K562 (cell line): ENCODE data around the gene ZCCHC24. TPM values are rescaled to one million over a fixed set of nuclear protein-coding genes. Genes with fewer than 3 reads are reported as not detected.
A peak's percentile ranks its signal among the peaks of the same experiment; 100 is the strongest.

Experiments
- CCNT2 ChIP-seq: IDR thresholded peaks from 2 replicates; pipeline ENCODE4 v1.6.1; 2011; ENCODE audit warnings: borderline replicate concordance, low read depth, mild to moderate bottlenecking, moderate library complexity, mixed read lengths, low read length; ENCODE audit not compliant: insufficient read length; ENCODE audit errors: extremely low read depth
- COPS2 ChIP-seq: fragments of 450-650 bp; conservative IDR thresholded peaks from 2 replicates; pipeline ENCODE4 v1.6.1; 2016; ENCODE audit warnings: mild to moderate bottlenecking, moderate library complexity
- MEF2A ChIP-seq: IDR thresholded peaks from 2 replicates; pipeline ENCODE4 v1.6.1; 2011; ENCODE audit warnings: low read depth, mild to moderate bottlenecking, low read length, moderate library complexity; ENCODE audit not compliant: control insufficient read depth
- PKNOX1 ChIP-seq: fragments of 450-650 bp; IDR thresholded peaks from 2 replicates; pipeline ENCODE4 v1.6.1; 2016
- POLR2H ChIP-seq: IDR thresholded peaks from 2 replicates; pipeline ENCODE4 v1.6.1; 2016; ENCODE audit warnings: missing genetic modification characterization, low read depth, mild to moderate bottlenecking, control low read depth, missing compliant biosample characterization, moderate library complexity
- RBM14 ChIP-seq: fragments of 200-400 bp; formaldehyde crosslinking; IDR thresholded peaks from 2 replicates; pipeline ENCODE4 v1.6.1; 2018; ENCODE audit warnings: low read depth, mild to moderate bottlenecking, low read length, moderate library complexity, borderline replicate concordance; ENCODE audit not compliant: insufficient read depth
- SETDB1 ChIP-seq: IDR thresholded peaks from one replicate; pipeline ENCODE4 v1.6.1; 2012; ENCODE audit warnings: low read length, control low read depth, inconsistent platforms
- SIN3A ChIP-seq, 2 experiments: fragments of 150-350 bp in 1 of 2; IDR thresholded peaks; 2 replicates each; pipeline ENCODE4 v1.6.1; 2011 to 2016; ENCODE audit warnings: borderline replicate concordance in 2 of 2, low read depth in 2 of 2, low read length in 2 of 2, mild to moderate bottlenecking in 2 of 2, moderate library complexity in 2 of 2; ENCODE audit not compliant: control insufficient read depth in 1 of 2
- TAF1 ChIP-seq: IDR thresholded peaks from 2 replicates; pipeline ENCODE4 v1.6.1; 2011; ENCODE audit warnings: mild to moderate bottlenecking, low read length, moderate library complexity; ENCODE audit not compliant: insufficient read depth, control insufficient read depth, severe bottlenecking; ENCODE audit errors: extremely low read depth
- ZNF778 ChIP-seq: fragments of 450-650 bp; formaldehyde crosslinking; IDR thresholded peaks from 2 replicates; pipeline ENCODE4 v1.4.0; 2020; ENCODE audit warnings: mild to moderate bottlenecking, moderate library complexity
- ZNF830 ChIP-seq: fragments of 250-450 bp; sonication (Bioruptor Pico); IDR thresholded peaks from 2 replicates; pipeline ENCODE4 v1.5.0; 2021; ENCODE audit warnings: mild to moderate bottlenecking
- polyA plus RNA-seq, 8 experiments: library from polyadenylated mRNA; depleted of rRNA in 4 of 8; stranded (reverse) in 5 of 8; unstranded in 3 of 8; fragments of >200 nt; fragmentation: Nextera tagmentation in 2 of 8; fragmentation: Illumina TruSeq in 1 of 8; extraction: Ambion mirVana in 2 of 8; extraction: Trizol in 1 of 8; gene quantifications; 2 replicates each; pipeline versions ENCODE4 v1.2.1 to v1.2.3, GENCODE V29; 2011 to 2014; ENCODE audit warnings: inconsistent platforms in 1 of 8, missing spikeins in 1 of 8
- total RNA-seq, 7 experiments: library from RNA; depleted of rRNA in 6 of 7; stranded (reverse); fragments of >200 nt in 6 of 7; fragmentation: Illumina TruSeq in 2 of 7; extraction: Trizol in 2 of 7; gene quantifications; 2 replicates each; pipeline versions ENCODE4 v1.2.1 to v1.2.3, GENCODE V29; 2011 to 2021; ENCODE audit warnings: low replicate concordance in 1 of 7
- TF ChIP-seq, protein P1 (sequence below): fragments of 250-450 bp; sonication (Bioruptor Pico); IDR thresholded peaks from 2 replicates; pipeline ENCODE4 v1.5.0; 2021; ENCODE audit warnings: mild to moderate bottlenecking, moderate library complexity
- TF ChIP-seq, protein P2 (sequence below), 2 experiments: fragments of 450-650 bp; formaldehyde crosslinking in 1 of 2; IDR thresholded peaks; 2 replicates each; pipeline versions ENCODE4 v1.4.0 to v1.6.1; 2014 to 2020; ENCODE audit warnings: mild to moderate bottlenecking in 2 of 2, borderline replicate concordance in 1 of 2, low read depth in 1 of 2

Gene ZCCHC24
- total and polyA plus RNA-seq, 9 of the 15 experiments (the other 6 are each of a cell fraction or from before 2014, with no cell fraction given): 0.84 to 11.0 (median 4.6) TPM

GRCh38 chr10:79347226-79347893 is 98.1 kb downstream of the ZCCHC24 start, which contains the start of gene PPIF (continued):
- TF ChIP-seq, protein P1, sequence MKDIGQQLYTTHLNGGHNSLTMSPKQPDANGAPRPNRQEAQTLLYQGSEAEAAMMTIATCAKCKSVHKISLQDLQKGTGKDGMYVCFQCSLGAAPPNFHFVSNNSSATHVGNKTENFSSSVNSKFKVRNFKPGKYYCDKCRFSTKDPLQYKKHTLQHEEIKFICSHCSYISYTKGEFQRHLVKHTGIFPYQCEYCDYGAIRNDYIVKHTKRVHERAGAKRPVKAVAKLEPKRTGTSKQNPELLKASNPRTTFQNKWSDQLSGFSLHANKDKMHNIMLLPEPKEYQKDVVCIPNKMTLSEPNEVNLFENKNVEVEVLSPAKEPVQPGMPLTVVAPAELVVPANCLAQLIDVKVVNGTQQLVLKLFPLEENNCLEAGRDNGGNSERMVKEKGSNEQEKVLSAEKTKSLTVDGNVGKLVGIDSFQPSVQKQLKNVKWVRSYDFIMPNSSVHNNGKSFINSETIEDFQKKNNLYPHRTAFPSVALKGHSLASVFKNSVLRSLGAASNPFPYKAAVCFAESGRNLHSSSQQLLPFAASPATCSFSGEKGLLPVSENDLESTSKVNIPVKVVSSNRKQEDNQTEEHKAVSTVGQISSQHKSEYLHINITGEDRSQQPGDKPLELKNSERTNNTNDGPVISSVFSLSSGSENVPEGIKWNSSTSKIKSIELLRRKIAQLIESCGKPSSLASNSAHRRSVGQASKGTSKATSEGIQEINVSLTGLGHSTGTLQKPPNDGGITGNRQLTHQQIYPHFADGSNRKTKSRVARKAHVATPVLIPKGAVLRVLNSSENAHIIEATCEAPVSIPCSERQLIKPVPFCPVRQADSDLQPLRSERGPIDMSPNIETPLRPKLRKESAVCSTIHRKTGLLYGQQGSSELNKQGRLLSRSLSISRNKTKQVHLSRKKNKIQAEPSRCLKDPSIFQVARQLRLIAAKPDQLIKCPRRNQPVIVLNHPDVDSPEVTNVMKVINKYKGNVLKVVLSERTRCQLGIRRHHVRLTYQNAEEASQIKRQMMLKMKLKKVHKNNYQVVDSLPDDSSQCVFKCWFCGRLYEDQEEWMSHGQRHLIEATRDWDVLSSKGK: no peak
- TF ChIP-seq COPS2 (no peak), MEF2A (no peak), POLR2H (tag) (peak; percentile 90; the same call in 1 of the 2 replicates), CCNT2 (peak; percentile 80), ZNF830 (CRISPR knock-in tag) (no peak), ZNF778 (CRISPR knock-in tag) (no peak), RBM14 (peak; percentile 88; the same call in 1 of the 2 replicates), SETDB1 (no peak), SIN3A (IDR thresholded peaks at IDR 0.05; ENCODE audit: borderline replicate concordance in 2 of 2, control insufficient read depth in 1 of 2, low read depth in 2 of 2, low read length in 2 of 2) (peak; percentile 48 to 55; a peak in 1 of 4 replicates), TAF1 (peak; percentile 91), PKNOX1 (peak; percentile 37; the same call in 1 of the 2 replicates)
- TF ChIP-seq, protein P2, sequence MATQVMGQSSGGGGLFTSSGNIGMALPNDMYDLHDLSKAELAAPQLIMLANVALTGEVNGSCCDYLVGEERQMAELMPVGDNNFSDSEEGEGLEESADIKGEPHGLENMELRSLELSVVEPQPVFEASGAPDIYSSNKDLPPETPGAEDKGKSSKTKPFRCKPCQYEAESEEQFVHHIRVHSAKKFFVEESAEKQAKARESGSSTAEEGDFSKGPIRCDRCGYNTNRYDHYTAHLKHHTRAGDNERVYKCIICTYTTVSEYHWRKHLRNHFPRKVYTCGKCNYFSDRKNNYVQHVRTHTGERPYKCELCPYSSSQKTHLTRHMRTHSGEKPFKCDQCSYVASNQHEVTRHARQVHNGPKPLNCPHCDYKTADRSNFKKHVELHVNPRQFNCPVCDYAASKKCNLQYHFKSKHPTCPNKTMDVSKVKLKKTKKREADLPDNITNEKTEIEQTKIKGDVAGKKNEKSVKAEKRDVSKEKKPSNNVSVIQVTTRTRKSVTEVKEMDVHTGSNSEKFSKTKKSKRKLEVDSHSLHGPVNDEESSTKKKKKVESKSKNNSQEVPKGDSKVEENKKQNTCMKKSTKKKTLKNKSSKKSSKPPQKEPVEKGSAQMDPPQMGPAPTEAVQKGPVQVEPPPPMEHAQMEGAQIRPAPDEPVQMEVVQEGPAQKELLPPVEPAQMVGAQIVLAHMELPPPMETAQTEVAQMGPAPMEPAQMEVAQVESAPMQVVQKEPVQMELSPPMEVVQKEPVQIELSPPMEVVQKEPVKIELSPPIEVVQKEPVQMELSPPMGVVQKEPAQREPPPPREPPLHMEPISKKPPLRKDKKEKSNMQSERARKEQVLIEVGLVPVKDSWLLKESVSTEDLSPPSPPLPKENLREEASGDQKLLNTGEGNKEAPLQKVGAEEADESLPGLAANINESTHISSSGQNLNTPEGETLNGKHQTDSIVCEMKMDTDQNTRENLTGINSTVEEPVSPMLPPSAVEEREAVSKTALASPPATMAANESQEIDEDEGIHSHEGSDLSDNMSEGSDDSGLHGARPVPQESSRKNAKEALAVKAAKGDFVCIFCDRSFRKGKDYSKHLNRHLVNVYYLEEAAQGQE (IDR thresholded peaks at IDR 0.05; ENCODE audit: borderline replicate concordance): peak; percentile 44; the same call in 1 of the 2 replicates
- TF ChIP-seq, protein P2 (CRISPR knock-in tag; IDR thresholded peaks at IDR 0.05; ENCODE audit: low read depth): no peak
